Stimulated activated CD8-positive, alpha-beta memory T cell treated with anti-CD3 and anti-CD28 coated beads, Interleukin-15, amount 100 ng/mL, for 24 hours (primary cell): ENCODE measurements around the gene TMEM161A.
"Not testable (repeated sequence)": the region's sequence is repeated elsewhere in the genome, so short reads cannot be mapped to it uniquely, and the experiment has no call there.

ENCODE experiments used
- DNase-seq: peaks from one replicate; pipeline ENCODE4 v3.0.0-alpha.2; 2020; ENCODE audit warnings: low read depth

Gene TMEM161A

DNA sequence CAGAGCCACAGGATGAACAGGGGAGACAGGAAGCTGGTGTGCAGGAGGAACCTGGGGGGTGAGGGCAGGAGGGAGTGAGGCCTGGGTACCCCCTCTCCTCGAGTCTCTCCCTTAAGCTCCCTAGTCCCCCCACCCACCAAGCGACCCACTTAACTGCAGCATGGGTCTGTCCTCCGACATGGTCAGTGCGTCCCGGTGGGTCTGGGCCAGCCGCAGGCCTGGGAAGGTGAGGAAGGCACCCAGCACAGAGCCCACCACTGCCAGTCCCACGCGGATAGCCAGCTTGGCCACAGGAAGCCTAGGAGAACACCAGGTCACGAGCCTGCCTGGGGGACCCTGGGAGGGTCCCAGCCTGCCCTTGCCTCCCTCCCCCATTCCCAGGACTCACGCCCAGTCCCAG is 16.9 kb downstream of the TMEM161A start:
- no peak for DNase-seq

DNA sequence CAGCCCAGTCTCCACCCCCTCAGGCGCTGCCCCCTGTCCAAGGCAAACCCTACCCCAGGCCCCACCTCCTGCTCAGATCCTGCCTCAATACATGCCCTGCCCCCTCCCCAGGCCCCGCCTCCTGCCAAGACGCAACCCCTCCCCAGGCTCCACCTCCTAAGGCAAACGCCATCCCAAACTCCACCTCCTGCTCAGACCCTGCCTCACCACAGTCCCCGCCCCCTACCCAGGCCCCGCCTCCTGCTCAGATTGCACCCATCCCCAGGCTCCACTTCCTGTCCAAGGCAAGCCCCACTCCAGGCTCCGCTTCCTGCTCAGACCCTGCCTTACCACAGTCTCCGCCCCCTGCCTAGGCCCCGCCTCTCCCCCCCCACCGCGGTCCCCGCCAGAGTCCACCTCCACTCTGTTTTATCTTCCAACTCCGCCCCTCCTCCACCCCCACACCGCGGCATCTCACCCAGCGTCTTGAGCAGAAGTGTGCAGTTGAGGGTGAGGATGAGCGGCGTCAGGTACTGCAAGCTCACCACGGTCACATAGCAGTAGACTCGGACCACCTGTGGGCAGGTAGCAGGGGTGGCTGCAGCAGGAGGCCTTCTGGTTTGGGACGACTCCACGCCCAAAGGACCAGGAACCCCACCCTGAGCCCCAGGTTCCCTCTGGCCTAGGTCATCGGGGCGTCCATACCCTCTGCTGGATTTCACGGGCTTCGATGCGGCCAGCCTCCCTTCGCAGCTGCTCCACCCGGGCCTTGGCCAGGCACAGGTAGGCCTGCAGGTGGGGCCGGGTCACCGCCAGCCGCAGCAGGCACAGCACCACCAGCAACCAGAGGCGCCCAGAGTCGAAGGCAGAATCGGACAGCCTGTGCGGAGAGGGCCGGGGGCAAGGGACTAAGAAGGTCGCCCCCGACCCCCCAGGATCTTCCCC is 17.7 kb downstream of the TMEM161A start:
- no peak for DNase-seq

DNA sequence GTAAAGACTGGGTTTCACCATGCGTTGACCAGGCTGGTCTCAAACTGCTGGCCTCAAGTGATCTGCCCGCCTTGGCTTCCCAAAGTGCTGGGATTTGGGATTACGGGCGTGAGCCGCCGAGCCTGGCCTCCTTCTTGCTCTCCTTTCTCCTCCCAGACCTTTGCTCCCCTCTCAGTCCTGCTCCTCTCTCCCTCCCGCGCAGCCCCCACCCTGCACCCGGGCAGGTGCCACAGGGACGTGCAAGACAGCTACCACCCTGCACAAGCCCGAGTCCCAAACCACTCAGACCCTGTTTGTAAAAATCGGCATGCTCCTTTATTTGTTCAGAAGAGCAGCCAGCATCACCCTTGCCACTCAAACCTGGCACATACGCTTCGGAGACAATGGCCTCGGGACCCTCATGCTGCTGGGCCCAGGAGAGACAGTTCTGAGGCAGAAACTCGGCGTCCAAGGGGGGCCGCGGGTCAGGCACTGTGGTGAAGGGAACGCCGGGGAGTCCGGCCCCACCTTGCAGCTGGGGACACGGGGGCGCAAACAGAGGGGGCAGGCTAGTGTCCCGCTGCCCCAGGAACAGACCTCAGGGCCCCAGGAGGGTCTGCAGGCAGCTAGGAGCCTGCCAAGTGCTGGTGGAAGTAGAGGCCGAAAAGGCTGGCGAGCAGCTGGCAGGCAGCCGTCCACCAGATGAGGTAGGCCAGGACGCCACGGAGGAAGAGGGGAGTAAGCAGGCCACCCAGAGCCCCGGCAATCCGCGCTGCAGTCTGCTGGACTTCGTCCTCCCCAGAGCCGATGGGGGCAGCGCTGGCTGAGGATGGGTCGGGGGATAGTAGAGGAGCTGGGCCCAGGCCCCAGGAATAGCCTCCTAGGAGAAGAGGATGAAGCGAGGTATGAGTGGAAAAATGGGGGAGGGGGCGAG is 18.7 kb downstream of the TMEM161A start:
- no peak for DNase-seq

DNA sequence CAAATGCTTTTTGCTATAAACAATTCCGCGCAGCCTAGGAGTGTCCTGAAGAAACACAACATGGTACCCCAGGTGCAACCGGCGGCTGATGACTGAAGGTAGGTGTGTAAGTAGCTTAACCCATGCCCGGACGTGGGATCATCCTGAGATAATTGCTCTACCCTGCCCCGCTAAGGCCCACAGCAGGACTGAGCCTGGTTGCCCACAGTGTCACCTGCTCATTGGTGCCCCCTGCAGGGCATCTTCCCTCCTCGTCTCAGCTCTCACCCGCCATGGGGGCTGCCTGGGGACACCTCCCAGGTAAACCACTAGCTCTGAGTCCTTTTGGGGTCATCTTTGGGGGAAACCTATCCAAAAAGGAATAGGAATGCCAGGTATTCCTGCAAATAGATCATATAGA is 22.3 kb downstream of the TMEM161A start:
- DNase-seq: no peak

DNA sequence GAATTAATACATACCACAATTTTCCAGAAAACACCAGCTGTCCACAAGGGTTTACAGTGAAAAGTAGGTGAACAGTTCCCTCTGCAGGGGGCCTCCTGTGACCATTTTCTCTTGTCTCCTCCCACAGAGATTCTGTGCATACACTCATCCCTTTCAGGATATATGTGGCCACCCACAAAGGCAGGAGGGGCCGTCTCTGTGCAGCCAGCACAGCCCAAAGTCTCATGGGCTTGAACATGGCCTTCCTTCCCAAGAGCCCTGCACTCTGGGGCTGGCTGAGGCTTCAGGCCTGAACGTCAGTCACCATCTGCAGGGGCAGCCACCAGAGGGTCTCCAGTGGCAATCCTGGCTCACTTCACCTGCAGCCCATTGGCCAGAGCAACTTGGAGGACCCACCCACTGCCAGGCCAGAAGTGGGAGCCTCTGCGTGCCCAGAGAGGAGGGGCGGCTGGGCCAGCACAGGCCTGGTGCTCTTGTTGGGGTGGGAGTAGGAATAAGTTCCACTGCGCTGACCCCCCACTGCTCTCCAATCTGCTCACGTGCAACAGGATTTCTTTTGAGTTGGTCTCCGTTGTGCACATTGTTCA is 25.1 kb downstream of the TMEM161A start:
- DNase-seq: no peak

DNA sequence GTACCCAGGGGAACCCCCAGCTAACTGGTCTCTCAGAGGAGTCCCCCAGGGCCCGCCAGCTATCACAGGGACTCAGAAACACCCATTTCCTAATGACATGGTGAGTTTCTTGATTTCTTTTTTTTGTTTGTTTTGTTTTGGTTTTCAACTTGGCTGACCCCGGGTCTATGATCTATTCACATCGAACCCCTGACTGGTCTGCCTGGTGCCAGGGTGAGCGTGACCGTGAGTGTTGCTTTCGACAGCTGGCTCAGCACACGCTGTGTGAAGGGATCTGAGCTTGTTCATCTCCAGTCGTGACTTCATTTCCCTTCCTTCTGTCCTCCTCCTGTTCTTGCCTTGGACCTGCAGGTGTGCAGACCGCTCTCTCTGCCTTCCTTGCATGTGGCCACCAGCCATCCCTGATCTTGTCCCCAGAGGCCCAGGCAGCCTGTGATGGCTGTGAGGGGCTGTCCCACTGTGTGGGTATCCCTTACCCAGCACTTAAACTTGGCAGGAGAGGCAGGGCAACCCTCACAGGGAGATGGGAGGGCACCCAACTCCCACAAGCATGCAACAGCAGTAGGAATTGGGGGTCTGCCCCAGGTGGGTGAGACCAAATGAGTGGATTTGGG is 26.2 kb downstream of the TMEM161A start:
- DNase-seq: no peak

DNA sequence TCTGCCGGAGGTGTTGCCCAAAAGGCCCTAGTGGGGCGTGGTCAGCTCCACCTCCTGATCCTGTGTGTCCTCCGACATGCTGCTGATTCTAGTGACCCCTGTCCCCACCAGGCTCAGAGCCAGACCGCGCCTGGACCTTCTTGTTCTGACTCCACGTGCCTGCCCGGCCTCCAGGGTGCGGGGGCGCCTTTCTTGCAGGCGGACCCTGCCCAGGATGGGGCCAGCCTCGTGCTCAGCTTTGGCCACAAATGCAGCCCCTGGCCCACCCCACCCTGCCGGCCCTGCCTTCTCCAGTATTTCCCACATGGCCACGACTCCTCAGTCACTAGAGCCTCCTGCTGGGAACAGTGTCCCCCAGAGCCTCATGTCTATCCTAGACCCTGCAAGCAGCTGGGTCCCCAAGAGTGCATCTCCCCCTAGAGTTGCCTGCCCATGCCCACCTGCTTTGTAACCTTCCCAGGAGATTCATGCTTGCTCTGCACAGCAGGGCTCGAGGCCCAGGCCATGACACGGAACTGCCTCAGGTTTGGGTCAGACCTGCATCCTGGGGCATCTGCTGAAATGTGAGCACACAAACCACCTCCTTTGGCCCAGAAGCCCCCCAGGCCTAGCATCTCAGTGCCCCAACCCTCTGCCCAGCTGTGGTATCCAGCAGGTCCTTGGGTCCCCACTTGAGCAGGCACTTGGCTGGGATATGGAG is 27.0 kb downstream of the TMEM161A start:
- DNase-seq: no peak

DNA sequence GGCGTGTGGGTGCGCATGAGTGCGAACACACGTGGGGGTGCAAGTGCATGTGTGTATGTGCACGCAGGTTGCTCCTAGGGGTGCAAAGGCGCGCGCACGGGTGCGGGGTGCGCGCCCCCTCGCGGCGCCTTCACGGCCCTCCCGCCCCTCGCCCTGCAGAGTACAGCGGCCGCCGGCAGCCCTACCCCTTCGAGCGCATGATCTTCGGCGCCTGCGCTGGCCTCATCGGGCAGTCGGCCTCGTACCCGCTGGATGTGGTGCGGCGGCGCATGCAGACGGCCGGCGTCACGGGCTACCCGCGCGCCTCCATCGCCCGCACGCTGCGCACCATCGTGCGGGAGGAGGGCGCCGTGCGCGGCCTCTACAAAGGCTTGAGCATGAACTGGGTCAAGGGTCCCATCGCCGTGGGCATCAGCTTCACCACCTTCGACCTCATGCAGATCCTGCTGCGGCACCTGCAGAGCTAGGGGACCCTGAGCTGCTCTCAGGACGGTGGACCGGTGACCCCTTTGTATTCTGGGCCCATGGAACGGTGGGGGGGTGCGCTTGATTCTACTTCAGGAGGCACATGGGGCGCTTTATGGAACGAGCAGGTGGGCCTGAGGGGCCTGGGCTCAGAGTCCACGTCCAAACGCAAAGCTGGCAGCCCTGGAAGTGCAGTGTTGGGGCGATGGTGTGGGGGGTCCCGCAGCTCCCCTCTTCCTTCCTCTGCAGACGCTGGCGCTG is 27.7 kb downstream of the TMEM161A start:
- no peak for DNase-seq

DNA sequence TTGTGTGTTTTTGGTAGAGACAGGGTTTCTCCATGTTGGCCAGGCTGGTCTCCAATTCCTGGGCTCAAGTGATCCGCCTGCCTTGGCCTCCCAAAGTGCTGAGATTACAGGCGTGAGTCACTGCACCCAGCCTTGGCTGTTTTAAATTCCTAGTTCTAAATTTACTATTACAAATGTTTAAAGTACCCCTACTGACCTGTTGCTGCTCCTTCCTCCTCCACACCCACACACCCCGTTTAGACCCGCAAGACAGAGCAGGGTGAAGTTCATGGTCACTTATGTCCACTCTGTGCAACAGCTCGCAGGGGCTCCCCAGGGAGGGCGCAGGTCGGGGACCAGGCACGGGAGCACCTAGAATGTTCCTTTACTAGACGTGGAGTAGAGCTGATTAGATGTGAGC is 28.7 kb downstream of the TMEM161A start:
- no peak for DNase-seq

DNA sequence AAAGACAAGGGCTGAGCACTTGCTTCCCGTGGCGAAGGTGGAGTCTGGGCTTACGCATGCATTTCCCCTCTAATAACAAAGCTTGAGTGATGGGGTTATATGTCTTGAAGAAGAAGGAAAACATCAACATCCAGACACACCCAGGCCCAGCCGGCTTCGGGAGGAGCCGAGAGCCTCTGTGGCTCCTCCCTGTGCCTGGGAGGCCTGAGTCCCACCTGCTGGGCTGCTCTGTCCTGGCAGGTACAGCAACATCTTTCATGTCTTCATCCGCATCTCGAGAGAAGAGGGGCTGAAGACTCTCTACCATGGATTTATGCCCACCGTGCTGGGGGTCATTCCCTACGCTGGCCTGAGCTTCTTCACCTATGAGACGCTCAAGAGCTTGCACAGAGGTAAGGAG is 30.6 kb downstream of the TMEM161A start:
- no peak for DNase-seq

DNA sequence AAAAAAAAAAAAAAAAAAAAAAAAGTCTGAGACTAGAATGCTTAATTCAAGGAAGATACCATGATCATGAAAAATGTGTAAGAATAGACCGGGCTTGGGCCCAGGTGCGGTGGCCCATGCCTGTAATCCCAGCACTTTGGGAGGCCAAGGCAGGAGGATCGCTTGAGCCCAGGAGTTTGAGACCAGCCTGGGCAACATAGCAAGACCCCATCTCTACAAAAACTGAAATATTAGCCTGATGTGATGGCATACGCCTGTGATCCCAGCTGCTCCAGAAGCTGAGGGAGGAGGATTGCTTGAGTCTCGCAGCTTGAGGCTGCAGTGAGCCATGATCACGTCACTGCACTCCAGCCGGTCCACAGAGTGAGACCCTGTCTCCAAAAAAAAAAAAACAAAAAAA is 31.3 kb downstream of the TMEM161A start:
- not testable (repeated sequence) for DNase-seq

DNA sequence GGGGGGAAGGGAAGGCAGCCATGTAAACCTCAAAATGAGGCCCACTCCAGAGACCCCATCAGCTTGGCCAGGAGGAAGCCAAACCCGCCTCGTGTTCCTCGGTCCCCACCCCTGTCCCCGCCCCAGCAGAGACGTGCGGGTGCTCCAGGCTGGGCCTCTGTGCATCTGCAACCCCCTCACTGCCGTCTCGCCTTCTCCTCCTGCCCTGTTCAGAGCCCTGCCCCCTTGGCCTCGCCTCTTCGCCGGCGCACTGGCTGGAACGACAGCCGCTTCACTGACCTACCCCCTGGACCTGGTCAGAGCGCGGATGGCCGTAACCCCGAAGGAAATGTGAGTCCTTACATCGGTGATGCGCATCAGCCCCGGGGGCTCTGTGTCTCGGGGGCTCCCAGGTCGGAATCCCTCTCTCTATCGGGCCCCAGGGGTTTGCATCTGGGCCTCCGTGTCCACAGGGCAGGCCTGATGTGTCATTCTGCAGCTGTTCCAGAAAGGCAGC is 32.2 kb downstream of the TMEM161A start:
- no peak for DNase-seq

DNA sequence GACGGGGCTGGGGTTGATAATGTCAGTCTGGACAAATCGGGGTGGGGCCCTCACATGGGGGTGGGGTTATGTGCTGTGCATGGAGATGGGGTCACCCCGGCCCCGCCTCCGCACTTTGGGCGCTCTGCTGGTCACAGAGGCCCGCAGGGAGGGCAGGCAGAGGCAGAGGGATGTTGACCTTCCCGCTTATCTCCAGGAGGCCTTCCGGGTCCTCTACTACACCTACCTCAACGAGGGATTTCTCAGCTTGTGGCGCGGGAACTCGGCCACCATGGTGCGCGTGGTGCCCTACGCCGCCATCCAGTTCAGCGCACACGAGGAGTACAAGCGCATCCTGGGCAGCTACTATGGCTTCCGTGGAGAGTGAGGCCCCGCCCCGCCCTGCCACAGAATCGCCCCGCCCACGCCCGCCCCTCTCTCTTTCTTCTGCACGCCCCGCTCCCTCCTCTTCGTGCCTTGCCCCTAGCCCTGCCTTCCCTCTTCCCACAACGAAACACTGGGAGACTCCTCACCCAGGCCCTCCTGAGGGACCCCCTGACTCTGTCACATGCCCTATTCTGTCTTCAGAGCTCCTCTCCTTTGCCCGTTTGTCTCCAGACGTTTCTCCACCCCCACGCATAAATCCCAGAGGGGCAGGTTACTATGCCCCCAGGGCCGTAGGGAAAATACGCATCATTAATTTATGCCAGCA is 32.8 kb downstream of the TMEM161A start:
- no peak for DNase-seq

DNA sequence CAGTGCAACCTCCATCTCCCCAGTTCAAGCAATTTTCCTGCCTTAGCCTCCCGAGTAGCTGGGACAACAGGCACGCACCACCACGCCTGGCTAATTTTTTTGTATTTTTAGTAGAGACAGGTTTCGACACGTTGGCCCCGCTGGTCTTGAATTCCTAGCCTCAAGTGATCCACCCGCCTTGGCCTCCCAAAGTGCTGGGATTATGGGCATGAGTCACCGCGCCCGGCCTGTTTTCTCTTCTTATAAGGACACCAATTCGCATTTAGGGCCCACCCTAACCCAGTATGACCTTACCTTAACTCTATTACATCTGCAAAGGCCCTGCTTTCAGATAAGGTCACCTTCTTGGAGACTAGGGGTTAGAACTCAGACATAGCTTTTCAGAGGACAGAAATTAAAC is 35.1 kb downstream of the TMEM161A start:
- DNase-seq: no peak

DNA sequence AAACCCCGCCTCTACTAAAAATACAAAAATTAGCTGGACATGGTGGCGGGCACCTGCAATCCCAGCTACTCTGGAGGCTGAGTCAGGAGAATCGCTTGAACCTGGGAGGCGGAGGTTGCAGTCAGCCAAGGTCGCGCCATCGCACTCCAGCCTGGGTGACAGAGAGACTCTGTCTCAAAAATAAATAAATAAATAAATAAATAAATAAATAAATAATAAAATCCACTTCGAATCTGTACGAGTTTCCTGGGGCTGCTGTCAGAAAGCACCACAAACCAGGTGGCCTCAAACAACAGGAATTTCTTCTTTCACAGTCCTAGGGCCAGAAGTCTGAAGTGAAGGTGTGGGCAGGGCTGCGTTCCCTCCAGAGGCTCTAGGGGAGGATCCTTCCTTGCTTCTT is 35.7 kb downstream of the TMEM161A start:
- not testable (repeated sequence) for DNase-seq

DNA sequence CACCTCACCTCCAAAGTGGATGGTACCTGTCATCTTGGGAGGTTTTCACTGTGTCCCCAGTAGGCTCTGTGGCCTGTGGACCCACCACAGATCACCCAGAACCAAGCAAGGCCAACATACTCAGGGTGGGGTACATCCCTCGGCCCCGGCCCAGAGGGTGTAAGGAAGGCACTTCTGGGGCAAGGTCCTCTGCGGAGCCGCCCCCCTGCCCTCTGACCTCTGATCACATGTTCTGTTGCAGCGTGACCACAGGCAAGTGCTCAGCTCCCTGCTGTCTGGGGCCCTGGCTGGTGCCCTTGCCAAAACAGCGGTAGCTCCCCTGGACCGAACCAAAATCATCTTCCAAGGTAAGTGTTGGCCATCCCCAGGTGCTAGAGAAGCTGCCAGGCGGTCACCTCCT is 36.7 kb downstream of the TMEM161A start:
- DNase-seq: no peak

DNA sequence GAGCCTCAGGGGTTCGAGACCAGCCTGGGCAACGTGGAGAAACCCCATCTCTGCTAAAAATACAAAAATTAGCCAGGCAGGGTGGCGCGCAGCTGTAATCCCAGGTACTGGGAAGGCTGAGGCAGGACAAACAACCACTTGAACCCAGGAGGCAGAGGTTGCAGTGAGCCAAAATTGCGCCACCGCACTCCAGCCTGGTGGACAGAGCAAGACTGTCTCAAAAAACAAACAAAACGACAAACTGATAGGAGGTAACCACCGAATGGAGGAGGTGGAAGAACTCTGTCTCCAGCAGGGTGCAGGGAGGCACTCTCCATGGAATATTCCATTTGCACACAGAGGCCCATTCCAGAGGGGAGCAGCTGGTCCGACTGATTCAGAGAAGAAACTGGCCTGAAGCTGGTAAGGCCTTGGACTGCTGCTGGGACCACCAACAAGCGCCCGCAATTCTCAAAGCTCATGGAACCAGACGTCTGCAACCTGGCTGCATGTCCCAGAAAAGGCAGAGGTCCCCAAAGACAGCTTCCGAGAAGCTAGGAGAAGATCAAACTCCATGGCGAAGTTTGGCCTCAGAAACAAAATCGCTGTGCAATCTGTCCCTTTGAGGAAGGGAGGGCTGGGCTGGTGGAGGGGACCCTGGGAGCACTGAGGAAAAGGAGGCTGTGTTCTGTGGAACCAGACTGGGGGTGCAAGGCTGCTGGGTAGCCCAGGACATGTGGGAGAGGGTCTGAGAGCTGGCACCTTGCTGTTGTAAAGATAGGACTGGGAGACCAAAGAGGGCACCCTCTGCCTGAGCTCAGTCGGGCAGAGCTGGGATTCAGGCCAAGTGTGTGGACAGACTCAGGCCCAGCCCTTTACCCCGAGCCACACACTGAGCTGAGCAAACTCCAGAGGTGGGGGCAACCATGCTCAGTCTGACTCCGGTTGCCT is 39.3 kb downstream of the TMEM161A start:
- no peak for DNase-seq

DNA sequence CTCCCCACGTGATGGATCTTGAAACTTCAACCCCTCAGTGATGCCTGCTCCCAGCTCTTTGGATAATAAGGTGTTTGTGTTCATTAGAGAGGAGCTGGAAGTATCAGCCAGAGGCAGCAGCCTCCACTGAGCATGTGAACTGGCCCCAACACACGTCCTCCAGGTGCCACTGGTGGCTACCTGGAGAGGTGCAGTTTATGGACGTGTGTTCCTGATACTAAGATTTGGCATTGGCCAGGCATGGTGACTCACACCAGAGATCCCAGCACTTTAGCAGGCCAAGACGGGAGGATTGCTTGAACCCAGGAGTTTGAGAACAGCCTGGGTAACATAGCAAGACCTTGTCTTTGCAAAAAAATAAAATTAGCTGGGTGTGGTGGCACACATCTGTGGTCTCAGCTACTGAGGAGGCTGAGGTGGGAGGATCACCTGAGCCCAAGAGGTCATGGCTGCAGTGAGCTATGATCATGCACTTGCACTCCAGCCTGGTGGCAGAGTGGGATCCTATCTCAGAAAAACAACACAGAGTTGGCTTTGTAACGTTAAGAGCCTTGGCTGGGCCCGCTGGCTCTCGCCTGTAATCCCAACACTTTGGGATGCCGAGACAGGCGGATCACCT is 40.1 kb downstream of the TMEM161A start:
- no peak for DNase-seq
